ENCODE data around the gene NKG7.

Gene NKG7

DNA sequence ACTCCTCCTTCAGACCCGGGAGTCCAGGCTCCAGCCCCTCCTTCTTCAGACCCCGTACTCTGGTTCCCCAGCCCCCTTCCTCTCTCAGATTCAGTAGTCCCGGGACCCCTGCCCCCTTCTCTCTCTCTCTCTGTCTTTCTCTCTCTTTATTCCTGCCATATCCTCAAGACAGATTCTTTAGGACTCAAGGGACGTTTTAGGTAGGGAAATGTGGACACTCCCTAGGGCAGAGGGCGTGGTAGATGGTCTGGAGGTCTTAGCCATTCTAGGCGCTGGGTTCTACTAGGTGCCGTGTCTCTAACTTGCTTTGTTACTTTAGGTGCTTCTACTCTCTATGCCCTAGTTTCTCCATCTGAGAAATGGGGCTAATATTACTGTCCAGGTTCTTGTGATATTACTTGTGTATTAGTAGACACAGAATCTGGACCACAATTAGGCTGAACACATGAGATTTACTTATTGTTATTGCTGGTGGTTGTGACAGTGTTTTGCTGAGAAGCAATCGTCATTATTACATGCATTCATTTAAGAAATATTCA is 18.7 kb upstream of the NKG7 start:
- no peak for DNase-seq (ENCODE audit: low read depth)

GRCh38 chr19:51389143-51389542 is 16.7 kb upstream of the NKG7 start:
- no peak for DNase-seq (ENCODE audit: low read depth)

DNA sequence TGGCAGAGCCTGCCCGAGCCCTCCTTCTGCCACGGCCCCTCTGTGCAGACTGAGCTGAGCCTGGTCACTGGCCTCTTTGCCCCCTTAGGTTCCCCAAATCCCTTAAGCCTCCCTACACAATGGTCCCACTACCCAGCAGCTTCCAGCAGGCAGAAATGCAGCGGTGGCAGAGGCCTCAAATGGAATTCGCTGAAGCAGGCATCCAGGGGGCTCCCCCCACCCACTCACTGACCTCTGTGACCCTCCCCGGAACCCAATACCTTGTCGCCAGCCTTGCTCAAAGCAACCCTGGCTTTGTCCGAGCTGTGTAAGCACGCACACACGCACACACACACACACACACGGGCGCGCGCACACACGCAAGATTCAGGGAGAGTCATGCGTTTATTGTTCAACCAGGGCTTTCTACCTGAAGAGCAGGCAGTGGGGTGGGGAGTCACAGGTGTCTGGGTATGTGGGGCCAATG is 15.5 kb upstream of the NKG7 start, which contains the start of gene LIM2:
TSS of gene LIM2 (minus strand) at position 51 of the 466 bp plus-strand sequence. CDS start 531 bp downstream, outside the sequence.
- DNase-seq (ENCODE audit: low read depth) = no peak

DNA sequence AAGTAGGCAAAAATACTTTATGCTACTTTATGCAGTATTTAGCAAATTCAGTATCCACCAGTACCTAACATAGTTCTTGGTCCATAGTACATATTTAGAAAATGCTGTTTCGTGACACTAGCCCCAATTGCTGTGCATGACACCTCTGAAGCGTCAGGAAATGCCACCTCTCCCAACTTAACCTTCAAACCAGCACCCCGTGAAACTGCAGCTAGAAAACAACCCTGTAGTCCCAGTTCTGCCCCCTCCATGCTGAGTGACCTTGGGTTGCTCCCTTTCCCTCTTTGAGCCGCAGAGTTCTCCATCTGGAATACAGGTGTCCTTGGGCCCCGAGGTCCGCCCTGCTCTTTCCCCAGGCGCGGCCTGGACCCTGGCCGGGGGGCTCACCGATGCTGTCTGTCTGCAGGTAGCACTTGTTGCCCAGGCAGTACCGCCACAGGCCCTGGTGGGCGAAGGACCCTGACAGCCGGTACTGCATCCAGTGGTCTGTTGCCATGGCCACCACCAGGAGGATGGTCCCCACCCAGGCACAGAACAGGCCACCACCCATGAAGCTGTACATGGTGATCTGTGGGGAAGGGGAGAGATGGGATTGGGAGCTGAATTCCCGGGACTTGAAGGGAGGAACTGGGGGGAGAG is 14.5 kb upstream of the NKG7 start:
- DNase-seq (ENCODE audit: low read depth) = no peak

DNA sequence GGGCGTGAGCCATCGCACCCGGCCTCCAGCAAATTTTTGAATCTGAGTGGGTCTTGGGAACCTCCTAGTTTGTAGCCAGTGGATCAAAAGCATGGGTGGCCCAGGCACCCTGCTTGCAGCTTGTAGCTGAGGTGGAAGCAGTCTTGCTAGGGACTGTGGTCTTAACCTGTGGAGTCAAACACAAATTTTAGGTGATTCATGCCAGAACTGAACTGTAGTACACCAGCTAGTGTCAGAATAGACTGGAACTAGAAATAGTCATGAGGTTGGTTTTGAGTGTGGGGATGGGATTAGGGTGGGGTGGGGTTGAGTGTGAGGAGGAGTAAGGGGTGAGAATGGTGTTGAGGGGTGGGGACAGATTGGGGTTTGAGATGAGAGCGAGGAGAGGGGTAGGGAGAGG is 9.6 kb upstream of the NKG7 start:
- no peak for DNase-seq (ENCODE audit: low read depth)

- DNase-seq (ENCODE audit: low read depth) = no peak
These were observed 7.9 kb upstream of the NKG7 start for GRCh38 chr19:51380379-51380778.

GRCh38 chr19:51377422-51377821 is 5.0 kb upstream of the NKG7 start:
- no peak for DNase-seq (ENCODE audit: low read depth)

DNA sequence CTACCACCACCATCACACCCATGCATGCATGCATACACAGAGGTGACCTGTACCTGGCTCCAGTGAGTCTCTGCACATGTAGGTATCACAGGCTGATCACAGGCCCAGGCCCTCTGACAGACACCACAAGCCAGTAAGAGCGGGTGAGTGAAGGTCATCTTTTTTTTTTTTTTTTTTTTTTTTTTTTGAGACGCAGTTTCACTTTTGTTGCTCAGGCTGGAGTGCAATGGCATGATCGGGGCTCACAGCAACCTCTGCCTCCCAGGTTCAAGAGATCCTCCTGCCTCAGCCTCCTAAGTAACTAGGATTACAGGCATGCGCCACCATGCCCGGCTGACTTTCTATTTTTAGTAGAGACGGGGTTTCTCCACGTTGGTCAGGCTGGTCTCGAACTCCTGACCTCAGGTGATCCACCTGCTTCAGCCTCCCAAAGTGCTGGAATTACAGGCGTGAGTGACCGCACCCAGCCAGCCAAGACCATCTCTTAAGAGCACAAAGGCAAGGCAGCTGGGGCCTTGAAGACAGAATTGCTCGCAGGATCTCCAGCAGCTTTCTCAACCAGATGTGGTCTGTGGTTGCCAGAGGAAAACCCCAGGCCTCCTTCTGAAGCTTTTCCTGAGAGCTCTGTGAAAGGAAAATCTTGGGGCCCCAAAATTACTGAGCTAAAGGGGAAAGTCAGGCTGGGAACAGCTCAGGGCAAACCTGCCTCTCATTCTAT is 3.2 kb upstream of the NKG7 start:
- DNase-seq (ENCODE audit: low read depth) = no peak

DNA sequence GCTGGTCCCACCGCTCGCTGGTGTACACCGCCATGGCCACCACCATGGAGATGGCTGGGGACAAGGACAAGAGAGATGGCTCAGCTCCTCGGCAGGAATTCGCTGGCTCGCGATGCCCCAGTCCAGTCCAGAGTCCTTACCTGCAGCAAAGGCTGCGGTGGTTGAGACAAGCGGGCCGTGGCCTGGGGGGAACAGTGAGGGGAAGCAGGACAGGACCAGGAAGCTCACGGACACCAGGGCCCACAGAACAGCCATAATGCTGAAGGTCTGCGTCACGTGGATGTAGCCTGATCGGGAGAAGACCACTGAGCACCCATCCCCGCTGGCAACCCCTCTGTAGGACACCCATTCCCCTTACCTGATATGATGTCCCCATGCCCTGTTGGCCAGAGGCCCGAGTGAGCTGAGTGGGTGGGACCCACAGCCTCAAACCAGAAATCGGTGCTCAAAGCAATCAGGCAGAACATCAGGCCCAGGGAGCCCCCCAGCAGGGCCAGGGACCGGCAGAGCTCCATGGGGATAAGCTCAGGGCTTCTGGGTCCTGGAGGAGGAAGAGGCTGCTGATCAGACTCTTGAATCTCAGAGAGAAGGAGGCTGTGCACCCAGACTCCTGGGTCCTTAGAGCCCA is 319 bp downstream of the NKG7 start:
- DNase-seq (ENCODE audit: low read depth) = no peak

DNA sequence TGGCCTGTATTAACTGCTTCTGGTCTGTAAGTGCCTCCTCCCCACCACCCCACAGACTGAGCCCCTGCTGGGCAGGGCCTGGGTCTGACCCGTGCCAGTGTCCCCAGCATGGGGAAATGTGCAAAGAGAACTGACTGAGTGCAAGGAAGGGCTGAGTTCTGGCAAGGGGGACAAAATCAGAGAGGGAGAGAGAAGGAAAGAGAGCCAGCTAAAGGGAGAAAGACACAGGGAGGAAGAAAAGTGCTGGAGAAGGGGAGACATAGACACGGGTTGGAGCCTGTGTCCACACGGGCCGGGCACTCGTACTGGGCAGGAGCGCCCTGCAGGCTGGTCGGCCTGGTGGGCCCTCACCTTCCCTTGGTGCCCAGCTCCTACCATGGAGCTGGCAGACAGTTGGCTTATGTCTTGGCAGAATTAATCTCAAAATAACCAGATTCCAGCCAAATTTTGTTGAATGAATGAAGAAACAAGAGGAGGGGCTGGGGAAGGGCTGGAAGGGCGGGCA is 1.2 kb downstream of the NKG7 start:
- no peak for DNase-seq (ENCODE audit: low read depth)

DNA sequence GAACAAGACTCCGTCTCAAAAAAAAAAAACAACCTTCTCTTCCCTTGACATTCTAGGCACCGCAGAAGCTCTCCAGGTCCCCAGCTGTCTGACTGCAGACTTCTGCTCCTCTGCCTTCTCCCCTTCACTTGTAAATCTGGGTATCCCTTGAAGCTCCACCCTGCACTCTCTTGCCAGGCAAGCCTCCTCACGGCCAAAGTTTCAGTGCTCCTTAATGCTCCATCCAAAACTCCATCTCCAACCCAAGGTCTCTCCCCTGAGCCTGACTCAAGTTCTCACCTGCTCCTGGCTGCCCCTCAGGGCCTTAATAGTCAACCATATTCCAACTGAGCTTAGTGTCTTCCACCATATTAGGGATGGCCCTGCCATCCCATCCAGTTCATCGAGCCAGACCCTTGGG is 2.2 kb downstream of the NKG7 start:
- no peak for DNase-seq (ENCODE audit: low read depth)

DNA sequence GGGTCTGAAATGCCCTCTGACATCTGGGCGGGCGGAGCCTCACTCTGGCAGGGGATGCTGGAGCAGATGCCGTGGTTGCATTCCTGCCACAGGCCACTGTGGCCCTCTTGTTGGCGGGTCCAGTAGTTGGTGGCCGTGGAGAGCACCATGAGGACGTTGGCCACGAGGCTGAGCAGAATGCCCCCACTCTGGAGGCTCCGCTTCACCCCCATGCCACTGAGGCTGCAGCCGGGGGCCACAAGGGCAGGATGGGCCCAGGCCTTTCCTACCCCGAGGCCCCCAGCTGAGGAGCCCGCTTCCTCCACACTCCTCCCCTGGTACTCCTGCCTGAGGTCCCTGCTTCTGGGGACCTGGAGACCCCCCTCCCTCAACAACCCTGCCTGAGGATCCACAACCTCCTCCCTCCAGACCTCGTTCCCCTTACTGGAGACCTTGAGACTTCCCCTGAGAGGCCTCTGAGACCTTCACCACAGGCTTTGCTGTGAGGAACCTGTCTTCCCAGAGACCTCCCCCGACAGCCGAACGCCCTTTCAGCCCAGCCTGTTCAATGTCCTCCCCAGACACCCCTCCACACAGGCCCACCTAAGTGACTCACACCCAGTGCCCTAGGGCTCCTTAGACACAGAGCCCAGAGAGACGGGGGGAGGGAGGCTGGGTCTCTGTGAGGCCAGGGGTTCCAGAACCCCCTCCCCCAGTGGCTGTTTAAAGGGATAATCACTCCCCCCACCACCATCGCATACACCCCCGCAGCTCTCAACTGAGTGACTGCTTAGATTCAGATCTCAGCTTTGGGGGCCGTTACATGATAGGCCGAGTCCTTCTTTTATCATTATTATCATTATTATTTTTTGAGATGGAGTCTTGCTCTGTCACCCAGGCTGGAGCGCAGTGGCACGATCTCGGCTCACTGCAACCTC is 3.8 kb downstream of the NKG7 start, which contains the start of gene CLDND2:
TSS of gene CLDND2 (minus strand) at position 638 of the 917 bp plus-strand sequence. CDS start at position 212, 426 bp downstream.
- DNase-seq (ENCODE audit: low read depth) = no peak

- DNase-seq (ENCODE audit: low read depth) = peak; percentile 99
These were observed 4.7 kb downstream of the NKG7 start for GRCh38 chr19:51367565-51368365.

DNA sequence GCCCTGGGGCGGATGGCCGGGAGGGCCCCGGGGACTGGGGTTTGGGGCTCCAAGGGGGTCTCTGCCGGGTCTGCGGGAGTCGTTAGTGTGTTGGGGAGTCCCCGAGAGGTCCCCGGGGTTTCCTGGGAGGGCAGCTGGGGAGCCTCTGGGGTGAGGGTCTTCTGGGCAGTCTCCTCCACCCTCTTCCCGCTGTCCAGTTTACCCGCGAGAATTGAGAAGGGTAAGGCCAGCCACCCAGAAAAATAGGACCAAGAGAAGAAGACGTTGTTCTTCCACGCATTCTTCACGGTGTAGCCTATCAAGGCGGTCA is 5.2 kb downstream of the NKG7 start:
- no peak for DNase-seq (ENCODE audit: low read depth)

DNA sequence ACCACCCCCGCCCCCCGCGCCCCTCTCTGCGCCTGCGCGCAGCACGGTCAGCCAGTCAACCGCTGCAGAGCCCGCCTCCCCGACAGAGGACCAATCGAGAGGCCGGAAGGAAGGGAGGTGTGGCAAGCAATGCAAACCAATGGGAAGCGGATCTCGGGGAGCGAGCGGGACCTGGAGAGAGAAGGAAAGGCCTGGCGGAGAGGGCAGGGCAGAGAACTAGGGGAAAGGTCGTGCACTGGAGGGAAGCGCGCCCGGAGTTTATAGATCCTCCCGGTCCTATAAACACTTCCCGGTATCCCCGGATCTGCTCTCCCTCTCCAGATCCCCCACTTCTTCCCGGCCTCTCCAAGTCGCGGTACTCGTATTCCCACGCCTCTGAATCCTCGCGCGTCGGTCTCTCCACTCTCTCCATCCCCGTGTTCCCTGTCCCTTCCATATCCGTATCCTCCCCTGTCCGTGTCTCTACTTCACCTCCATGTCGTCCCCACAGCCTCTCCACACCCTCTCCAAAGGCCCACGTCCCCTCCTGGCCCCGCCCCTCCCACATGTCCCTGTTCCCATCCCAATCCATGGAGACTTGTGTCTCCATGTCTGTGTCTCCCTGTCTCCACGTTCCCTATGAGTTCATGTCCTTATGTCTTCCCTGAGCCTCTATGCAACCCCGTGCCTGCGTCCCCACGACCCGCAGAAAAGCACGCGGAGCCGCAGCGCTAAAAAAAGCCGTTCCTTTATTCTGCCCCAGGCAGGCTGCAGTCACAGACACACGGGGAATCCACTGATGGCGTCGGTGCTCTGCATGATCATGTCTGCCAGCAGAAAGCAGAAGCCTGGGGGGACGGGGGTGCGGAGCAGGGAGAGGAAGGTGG is 5.8 kb downstream of the NKG7 start:
- peak; percentile 99 for DNase-seq (ENCODE audit: low read depth)

DNA sequence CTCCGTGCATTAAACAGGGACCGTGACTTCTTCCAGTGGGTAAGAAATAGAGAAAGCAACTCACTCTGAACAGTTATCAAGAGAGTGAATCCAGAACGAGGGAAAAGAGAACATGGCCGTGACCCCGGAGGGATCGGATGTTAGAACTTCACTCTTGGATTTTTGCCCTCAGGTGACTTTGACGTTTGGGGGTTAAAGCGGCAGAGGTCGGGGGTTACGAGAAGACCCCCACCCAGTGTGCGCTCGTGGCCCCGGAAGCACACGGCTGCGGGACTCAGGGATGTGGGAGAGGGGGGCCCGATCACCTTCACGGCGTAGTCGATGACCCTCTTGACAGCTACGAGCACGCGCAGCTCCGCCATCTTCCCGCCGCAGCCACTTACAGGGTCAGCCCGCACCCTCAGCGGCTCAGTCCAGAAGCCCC is 6.5 kb downstream of the NKG7 start, which contains the start of gene ETFB:
TSS of gene ETFB (minus strand) at position 424 of the 424 bp plus-strand sequence. CDS start at position 362, 62 bp downstream.
- no peak for DNase-seq (ENCODE audit: low read depth)

- peak; percentile 55 for DNase-seq (ENCODE audit: low read depth)
These were observed 7.1 kb downstream of the NKG7 start for GRCh38 chr19:51365211-51365964.

DNA sequence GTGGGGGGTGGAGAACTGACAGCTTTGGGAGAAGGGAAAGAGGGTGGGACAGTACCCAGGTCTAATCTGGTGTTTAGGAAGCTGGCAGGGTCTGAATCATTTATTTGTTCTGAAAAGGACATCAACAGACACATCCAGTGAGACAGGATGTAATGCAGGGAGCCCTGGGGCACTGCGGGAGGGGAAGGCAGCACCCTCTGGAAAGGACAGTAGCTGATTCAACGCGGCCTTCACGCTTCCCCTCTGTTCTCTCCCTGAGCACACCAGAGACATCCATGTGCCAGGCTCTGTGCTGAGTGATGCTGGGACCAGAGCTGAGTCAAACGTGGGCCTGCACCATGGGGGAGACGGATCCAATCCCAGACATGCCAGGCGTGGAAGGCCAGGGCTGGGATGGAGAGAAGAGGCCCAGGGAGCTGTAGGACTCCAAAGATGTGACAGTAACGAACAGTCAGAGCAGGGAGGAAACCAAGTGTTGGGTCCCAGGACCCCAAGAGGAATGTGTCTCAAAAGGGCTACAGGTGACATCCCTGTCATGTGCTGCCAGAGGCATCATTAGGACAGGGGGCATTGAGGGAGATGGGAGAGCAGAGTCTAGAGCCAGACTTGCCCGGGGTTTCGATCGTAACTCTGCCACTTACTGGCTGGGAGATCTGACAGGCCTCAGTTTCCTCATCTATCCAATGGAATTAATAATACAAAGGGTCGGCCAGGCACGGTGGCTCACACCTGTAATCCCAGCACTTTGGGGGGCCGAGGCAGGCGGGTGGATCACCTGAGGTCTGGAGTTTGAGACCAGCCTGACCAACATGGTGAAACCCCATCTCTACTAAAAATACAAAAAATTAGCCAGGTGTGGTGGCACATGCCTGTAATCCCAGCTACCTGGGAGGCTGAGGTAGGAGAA is 8.0 kb downstream of the NKG7 start:
- peak; percentile 45 for DNase-seq (ENCODE audit: low read depth)
